ENCODE data around the gene DHCR24. TPM values are rescaled to one million over a fixed set of nuclear protein-coding genes. Genes with fewer than 3 reads are reported as not detected.

DHCR24 gene
- total RNA-seq, 1 donor from 2014 or later = 87.2 TPM

- Mint-ChIP-seq H3K4me1 (ENCODE audit: unreplicated experiment) (no peaks in the 10 kb centered on the region), H3K9me3 (ENCODE audit: unreplicated experiment) (no peaks in the 10 kb centered on the region), H3K27ac (ENCODE audit: unreplicated experiment) (no peak overlapping the region), H3K36me3 (ENCODE audit: unreplicated experiment) (peaks cover 38% of the 10 kb centered on the region), H3K27me3 (ENCODE audit: unreplicated experiment) (no peaks in the 10 kb centered on the region), H3K4me3 (ENCODE audit: unreplicated experiment) (no peak overlapping the region)
- TF ChIP-seq, protein P1, sequence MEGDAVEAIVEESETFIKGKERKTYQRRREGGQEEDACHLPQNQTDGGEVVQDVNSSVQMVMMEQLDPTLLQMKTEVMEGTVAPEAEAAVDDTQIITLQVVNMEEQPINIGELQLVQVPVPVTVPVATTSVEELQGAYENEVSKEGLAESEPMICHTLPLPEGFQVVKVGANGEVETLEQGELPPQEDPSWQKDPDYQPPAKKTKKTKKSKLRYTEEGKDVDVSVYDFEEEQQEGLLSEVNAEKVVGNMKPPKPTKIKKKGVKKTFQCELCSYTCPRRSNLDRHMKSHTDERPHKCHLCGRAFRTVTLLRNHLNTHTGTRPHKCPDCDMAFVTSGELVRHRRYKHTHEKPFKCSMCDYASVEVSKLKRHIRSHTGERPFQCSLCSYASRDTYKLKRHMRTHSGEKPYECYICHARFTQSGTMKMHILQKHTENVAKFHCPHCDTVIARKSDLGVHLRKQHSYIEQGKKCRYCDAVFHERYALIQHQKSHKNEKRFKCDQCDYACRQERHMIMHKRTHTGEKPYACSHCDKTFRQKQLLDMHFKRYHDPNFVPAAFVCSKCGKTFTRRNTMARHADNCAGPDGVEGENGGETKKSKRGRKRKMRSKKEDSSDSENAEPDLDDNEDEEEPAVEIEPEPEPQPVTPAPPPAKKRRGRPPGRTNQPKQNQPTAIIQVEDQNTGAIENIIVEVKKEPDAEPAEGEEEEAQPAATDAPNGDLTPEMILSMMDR (IDR thresholded peaks at IDR 0.05) = no peak
- no peak for DNase-seq (ENCODE audit: extremely low spot score, unreplicated experiment)
Observed at GRCh38 chr1:54849219-54850068, 37.6 kb downstream of the DHCR24 start.

GRCh38 chr1:54848134-54848948, 38.7 kb downstream of the DHCR24 start:
- H3K9me3 Mint-ChIP-seq (ENCODE audit: unreplicated experiment) = no peaks in the 10 kb centered on the region
- no peaks in the 10 kb centered on the region for H3K4me1 Mint-ChIP-seq (ENCODE audit: unreplicated experiment)
- H3K27ac Mint-ChIP-seq (ENCODE audit: unreplicated experiment) = no peak overlapping the region
- no peak for DNase-seq (ENCODE audit: extremely low spot score, unreplicated experiment)
- peaks cover 31% of the 10 kb centered on the region for H3K36me3 Mint-ChIP-seq (ENCODE audit: unreplicated experiment)
- no peak overlapping the region for H3K4me3 Mint-ChIP-seq (ENCODE audit: unreplicated experiment)
- TF ChIP-seq, protein P1 (IDR thresholded peaks at IDR 0.05) = no peak
- no peaks in the 10 kb centered on the region for H3K27me3 Mint-ChIP-seq (ENCODE audit: unreplicated experiment)

- H3K4me3 Mint-ChIP-seq (ENCODE audit: unreplicated experiment) = no peak overlapping the region
- H3K4me1 Mint-ChIP-seq (ENCODE audit: unreplicated experiment) = no peaks in the 10 kb centered on the region
- peaks cover 19% of the 10 kb centered on the region for H3K36me3 Mint-ChIP-seq (ENCODE audit: unreplicated experiment)
- no peak overlapping the region for H3K27ac Mint-ChIP-seq (ENCODE audit: unreplicated experiment)
- no peak for DNase-seq (ENCODE audit: extremely low spot score, unreplicated experiment)
- H3K9me3 Mint-ChIP-seq (ENCODE audit: unreplicated experiment) = no peaks in the 10 kb centered on the region
- H3K27me3 Mint-ChIP-seq (ENCODE audit: unreplicated experiment) = no peaks in the 10 kb centered on the region
- TF ChIP-seq, protein P1 (IDR thresholded peaks at IDR 0.05) = no peak
Observed at GRCh38 chr1:54846716-54847284, 40.2 kb downstream of the DHCR24 start.

DNA sequence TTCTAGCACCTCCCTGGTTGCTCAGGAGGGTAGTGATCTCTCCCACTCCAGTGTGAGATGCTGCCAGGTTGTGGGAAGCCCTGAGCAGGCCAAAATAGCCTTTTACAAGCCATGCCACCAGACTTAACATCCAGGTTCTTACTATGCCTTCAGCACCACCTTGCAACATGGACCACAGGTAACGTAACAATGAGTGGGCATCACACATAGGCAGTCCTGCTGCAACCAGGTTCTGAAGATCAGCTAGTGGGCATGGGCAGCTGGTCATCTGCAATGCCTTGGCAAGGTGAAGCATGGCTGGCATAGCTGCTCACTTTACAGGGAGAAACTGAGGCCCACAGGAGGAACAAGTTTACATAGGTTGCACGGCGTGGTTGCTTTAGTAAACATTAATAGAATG, 40.7 kb downstream of the DHCR24 start:
- Mint-ChIP-seq H3K9me3 (ENCODE audit: unreplicated experiment) (no peaks in the 10 kb centered on the region), H3K36me3 (ENCODE audit: unreplicated experiment) (peaks cover 16% of the 10 kb centered on the region), H3K27me3 (ENCODE audit: unreplicated experiment) (no peaks in the 10 kb centered on the region), H3K4me3 (ENCODE audit: unreplicated experiment) (no peak overlapping the region), H3K4me1 (ENCODE audit: unreplicated experiment) (no peaks in the 10 kb centered on the region), H3K27ac (ENCODE audit: unreplicated experiment) (no peak overlapping the region)
- DNase-seq (ENCODE audit: extremely low spot score, unreplicated experiment) = peak; percentile 68
- TF ChIP-seq, protein P1 (IDR thresholded peaks at IDR 0.05) = no peak
